ENCODE results near the gene DBNL. TPM values are rescaled to one million over a fixed set of nuclear protein-coding genes. Genes with fewer than 3 reads are reported as not detected.

DBNL gene
- total RNA-seq, 1 donor from 2014 or later, result 95.5 TPM

- Mint-ChIP-seq H3K9me3 (ENCODE audit: low read depth) (peaks cover 4% of the 10 kb centered on the region), H3K27me3 (ENCODE audit: low read depth) (no peaks in the 10 kb centered on the region), H3K4me3 (ENCODE audit: unreplicated experiment) (no peak overlapping the region), H3K27ac (ENCODE audit: unreplicated experiment) (peak overlapping the region; percentile 30), H3K36me3 (ENCODE audit: low read depth) (no peaks in the 10 kb centered on the region), H3K4me1 (ENCODE audit: low read depth) (peaks cover 44% of the 10 kb centered on the region)
- no peak for TF ChIP-seq CTCF (IDR thresholded peaks at IDR 0.05)
- no peak for DNase-seq (ENCODE audit: low spot score)
Observed at GRCh38 chr7:44094365-44094764, 49.9 kb downstream of the DBNL start.

GRCh38 chr7:44094883-44095592 is 50.5 kb downstream of the DBNL start:
- Mint-ChIP-seq H3K4me1 (ENCODE audit: low read depth) (peaks cover 47% of the 10 kb centered on the region), H3K27ac (ENCODE audit: unreplicated experiment) (peak overlapping the region; percentile 30), H3K27me3 (ENCODE audit: low read depth) (no peaks in the 10 kb centered on the region), H3K4me3 (ENCODE audit: unreplicated experiment) (no peak overlapping the region), H3K36me3 (ENCODE audit: low read depth) (no peaks in the 10 kb centered on the region), H3K9me3 (ENCODE audit: low read depth) (peaks cover 4% of the 10 kb centered on the region)
- no peak for TF ChIP-seq CTCF (IDR thresholded peaks at IDR 0.05)
- DNase-seq (ENCODE audit: low spot score), result no peak

- Mint-ChIP-seq H3K27me3 (ENCODE audit: low read depth) (no peaks in the 10 kb centered on the region), H3K4me1 (ENCODE audit: low read depth) (peaks cover 47% of the 10 kb centered on the region)
Observed at GRCh38 chr7:44095781-44096180, 51.3 kb downstream of the DBNL start.

GRCh38 chr7:44096326-44096881 is 51.9 kb downstream of the DBNL start:
- Mint-ChIP-seq H3K36me3 (ENCODE audit: low read depth) (no peaks in the 10 kb centered on the region), H3K4me3 (ENCODE audit: unreplicated experiment) (no peak overlapping the region)
- TF ChIP-seq CTCF (IDR thresholded peaks at IDR 0.05), result no peak

More at GRCh38 chr7:44095781-44096180, 51.3 kb downstream of the DBNL start:
- TF ChIP-seq CTCF (IDR thresholded peaks at IDR 0.05), result no peak
- H3K27ac Mint-ChIP-seq (ENCODE audit: unreplicated experiment), result no peak overlapping the region
- peaks cover 4% of the 10 kb centered on the region for H3K9me3 Mint-ChIP-seq (ENCODE audit: low read depth)
- H3K36me3 Mint-ChIP-seq (ENCODE audit: low read depth), result no peaks in the 10 kb centered on the region
- no peak overlapping the region for H3K4me3 Mint-ChIP-seq (ENCODE audit: unreplicated experiment)
- no peak for DNase-seq (ENCODE audit: low spot score)

GRCh38 chr7:44097064-44097932 is 52.8 kb downstream of the DBNL start:
- no peak overlapping the region for H3K4me3 Mint-ChIP-seq (ENCODE audit: unreplicated experiment)
- DNase-seq (ENCODE audit: low spot score), result no peak
- no peaks in the 10 kb centered on the region for H3K27me3 Mint-ChIP-seq (ENCODE audit: low read depth)
- H3K27ac Mint-ChIP-seq (ENCODE audit: unreplicated experiment), result no peak overlapping the region
- peaks cover 60% of the 10 kb centered on the region for H3K4me1 Mint-ChIP-seq (ENCODE audit: low read depth)
- no peaks in the 10 kb centered on the region for H3K36me3 Mint-ChIP-seq (ENCODE audit: low read depth)
- TF ChIP-seq CTCF (IDR thresholded peaks at IDR 0.05), result no peak
- peaks cover 4% of the 10 kb centered on the region for H3K9me3 Mint-ChIP-seq (ENCODE audit: low read depth)

More at GRCh38 chr7:44096326-44096881, 51.9 kb downstream of the DBNL start:
- Mint-ChIP-seq H3K9me3 (ENCODE audit: low read depth) (peaks cover 4% of the 10 kb centered on the region), H3K4me1 (ENCODE audit: low read depth) (peaks cover 51% of the 10 kb centered on the region), H3K27ac (ENCODE audit: unreplicated experiment) (no peak overlapping the region), H3K27me3 (ENCODE audit: low read depth) (no peaks in the 10 kb centered on the region)
- no peak for DNase-seq (ENCODE audit: low spot score)

Data from chondrocyte (in vitro differentiated cells).